ENCODE results near the gene OR5T2.

- TF ChIP-seq GATA1 (IDR thresholded peaks at IDR 0.05; ENCODE audit: low read depth, low read length) (no peak), POLR2A (IDR thresholded peaks at IDR 0.05; ENCODE audit: low read length) (no peak)
Measured at GRCh38 chr11:56271092-56271491, 37.0 kb upstream of the OR5T2 start.
